Measurements from ENCODE around the gene SSBP4.

Gene SSBP4

GRCh38 chr19:18446145-18446810 lies 27.1 kb downstream of the SSBP4 start:
- no peak for DNase-seq

DNA sequence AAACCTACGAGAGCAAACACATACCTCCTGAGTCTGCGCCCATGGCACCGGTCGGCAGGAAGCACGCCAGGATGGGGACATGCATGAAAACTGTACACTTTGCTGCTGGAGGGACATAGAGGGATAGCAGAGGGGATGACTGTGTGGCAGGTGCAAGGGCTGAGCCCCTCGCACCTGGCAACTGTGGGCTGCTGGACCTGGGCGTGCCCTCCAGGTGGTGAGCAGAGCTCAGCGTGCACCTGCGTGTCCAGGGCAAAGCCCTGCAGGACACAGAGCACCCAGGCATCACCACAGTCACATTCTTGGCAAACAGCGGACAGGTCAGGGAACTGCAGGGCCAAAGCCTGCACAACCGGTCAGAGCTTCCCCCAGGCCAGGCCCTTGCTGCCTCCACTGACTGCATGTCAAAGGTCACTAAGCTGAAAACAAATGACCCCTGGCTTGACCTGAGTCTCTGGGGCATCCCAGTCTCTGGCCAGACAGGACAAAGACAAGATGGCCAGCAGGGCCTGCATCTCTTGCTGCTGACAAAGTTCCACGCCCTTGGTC lies 27.7 kb downstream of the SSBP4 start:
- DNase-seq: no peak

DNA sequence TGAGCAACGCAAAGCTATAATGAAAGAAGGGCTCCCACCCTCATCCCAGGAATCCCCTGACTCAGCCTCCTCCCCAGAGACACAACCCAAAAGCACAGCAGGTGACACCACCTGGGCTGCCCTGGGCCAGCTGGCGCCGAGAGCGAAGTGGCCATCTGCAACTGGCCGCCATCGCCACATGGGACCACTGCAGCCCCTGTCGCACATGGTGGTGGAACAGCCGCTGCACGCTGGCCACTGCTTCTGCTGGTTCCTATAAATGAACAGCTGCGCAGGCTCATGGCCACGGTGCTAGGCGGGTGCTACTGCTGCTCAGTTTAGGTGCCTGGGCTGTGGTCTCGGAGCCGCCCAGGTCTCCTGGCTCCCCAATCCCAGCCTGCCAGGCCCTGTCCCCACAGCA lies 30.4 kb downstream of the SSBP4 start:
- no peak for DNase-seq

DNA sequence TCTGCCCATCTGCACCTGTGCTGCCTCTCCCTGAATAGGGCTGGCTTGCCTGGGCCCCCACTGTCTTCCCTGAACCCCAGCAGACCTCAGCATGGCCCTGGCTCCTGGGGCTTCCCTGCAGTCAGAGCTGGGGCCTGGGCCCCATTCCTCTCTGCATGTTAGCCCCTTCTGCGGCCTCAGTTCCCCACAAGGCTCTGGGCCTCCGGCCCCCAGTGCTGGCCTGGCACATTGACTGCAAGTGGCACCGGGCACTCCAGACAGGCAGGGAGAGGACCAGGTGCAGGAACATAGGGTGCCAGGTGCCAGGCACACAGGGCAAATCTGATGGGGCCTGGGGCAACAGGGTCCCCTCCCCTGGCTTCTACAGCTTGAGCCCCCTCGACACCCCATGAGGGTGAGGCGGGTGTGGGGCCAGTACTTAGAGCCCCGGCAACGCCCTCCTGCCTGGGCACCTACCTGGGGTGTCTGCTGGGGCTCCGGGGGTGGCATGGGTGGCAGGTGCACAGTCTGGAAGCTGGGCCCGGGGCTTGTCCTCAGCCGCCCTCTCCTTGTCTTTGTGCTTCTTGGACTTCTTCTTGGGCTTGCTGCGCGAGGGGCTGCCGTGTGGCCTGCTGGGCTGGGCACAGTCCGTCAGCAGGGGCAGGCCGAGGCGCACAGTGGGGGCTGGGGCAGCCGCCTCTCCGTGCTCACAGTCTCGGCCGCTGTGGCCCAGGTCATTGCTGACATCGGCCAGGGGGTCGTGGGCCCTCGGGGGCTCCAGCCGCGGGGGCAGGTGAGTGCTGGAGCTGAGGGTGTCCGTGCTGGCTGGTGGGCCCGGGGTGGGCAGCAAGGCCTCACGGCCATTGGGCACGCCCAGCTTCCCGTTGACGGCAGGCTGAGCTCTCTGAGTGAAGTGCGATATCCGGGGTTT lies 31.1 kb downstream of the SSBP4 start:
- no peak for DNase-seq

DNA sequence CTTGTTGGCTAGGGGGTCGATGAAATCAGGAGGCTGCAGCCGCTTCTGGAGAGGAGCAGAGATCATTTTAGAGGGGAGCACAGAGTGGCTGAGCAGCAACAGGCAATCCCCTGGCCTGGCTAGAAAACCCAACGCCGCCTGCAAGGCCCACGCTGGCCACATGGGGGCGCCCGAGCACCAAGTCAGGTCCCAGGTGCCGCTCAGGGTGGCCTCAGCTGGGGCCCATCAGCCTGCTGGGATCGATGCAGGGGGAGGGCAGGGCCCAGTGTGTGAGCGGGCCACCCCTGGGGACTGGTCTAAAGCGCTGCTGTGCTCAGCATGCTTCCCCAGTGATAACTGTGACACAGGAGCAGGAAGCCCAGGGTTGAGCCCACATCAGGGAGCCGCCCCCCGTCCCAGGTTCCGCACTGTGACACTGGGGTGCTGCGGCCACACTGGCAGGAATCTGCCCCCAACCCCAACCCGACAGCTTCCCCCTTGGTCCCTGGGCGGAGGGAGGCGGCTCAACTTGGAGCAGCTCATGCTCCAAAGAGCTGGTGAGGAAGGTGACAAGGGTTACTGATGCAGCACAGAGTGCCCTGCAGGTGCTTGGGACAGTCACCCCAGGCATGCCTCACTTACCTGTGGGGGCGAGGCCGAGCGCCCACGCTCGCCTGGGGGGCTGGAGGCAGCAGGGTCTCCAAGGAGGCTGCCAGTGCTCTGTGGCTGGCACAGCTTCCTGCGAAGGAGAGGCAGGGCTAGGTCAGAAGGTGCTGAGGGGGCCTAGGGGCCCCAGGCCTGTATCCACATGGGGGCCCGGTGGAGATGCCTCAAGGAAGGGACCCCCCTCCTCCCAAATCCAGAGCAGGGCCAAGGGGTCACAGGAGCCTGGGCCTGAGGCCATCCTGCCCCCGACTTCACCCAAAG lies 32.0 kb downstream of the SSBP4 start:
- peak; percentile 44 for DNase-seq

- no peak for DNase-seq
These were observed 33.2 kb downstream of the SSBP4 start for GRCh38 chr19:18452386-18452785.

DNA sequence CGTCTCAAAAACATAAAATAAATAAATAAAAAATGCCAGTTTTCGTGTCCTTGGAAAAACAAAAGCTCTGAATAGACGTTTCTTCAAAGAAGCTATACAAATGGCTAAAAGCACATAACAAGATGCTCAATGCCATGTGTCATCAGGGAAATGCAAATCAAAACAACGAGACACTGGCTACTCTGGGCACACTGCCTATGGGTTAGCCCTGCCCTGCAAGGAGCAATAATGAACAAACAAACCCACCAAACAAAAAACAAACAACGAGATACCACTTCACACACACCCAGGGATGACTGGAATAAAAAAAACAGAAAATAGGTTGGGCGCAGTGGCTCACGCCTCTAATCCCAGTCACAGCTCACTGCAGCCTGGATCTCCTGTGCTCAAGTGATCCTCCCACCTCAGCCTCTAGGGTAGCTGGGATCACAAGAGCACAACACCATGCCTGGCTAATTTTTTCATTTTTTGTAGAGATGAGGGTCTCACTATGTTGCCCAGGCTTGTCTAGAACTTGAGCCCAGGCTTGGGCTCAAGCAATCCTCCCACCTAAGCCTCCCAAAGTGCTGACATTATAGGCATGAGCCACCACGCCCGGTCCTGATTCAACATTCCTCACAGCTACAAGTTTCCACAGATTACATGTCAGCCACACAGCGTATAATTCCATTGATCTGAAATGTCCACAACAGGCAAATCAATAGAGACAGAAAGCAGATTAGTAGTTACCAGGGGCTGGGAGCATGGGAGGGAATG lies 34.2 kb downstream of the SSBP4 start:
- DNase-seq: no peak

DNA sequence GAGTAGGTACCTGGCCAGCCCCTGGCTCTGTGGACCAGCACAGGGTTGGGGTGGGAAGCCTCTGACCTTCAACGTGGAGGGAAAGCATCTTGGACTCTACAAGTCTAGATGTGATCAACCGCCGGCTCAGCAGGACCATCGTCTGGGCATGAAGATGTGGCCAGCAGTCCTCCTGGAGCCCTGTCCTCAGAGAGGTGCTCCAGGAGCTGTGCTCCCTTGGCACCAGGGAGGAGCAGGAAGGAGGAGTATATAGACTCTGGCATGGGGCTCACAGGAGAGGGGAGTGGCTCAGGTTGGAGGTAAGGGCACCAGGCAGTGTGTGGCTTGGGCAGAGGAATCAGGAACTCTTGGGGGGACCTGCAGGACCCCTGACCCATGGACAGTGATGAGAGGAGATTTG lies 37.1 kb downstream of the SSBP4 start:
- no peak for DNase-seq

- DNase-seq: no peak
These were observed 37.8 kb downstream of the SSBP4 start for GRCh38 chr19:18456974-18457373.

DNA sequence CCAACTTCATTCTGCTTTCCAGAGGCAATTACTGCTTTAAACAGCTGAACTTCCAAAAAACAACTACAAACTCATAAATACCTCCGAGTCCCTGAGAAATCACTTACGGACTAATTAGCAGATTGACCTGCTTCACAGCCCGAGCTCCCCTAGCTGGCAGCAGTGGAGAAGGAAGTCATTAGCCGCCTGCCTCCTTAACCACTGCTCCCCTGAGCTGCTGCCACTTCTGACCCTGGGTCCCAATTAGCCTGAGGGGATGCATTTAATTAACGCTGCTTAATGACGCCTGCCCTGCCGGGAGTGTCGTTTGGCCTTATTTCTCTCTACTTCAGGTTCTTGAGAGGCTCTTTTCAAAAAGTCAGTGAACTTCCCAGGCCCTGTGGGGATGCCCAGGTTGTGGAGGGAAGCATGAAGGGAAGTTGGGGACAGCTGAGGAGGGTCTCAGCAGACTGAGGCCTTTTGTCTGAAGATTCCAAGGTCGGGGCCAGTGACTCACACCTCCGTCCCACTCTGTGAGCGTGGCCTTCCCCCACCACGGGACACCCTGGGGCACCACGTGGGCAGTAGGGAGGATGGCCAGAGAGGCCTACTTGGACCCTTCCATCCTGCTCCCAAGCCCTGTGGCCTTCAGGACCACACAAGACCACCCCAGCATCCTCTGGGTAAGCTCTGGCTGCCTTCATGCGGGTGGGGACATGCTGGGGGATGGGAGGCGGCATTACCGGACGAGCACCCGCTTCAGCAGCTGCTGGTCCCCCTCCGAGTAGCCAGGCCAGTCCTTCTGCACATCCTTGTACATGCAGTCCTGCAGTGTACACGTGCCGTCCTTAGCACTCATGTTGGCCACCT lies 38.5 kb downstream of the SSBP4 start:
- DNase-seq: no peak

DNA sequence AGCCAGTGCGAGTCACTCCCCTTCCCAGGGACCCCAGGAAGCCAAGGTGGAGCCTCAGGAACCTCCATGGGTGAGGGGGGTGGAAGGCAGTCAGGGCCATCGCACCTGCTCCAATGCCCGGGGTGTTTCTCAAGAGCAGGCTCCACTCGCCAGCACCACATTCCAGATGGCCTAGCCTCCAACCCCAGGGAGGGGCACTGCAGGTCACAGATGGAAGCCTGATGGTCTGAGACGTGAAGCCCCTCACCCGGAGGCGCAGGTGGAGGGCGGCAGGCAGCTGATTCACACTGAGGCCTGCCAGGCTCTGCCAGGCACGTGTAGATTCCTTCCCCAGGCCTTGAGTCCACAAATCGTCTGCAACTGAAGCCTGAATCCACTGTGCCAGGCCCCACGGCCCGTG lies 41.7 kb downstream of the SSBP4 start:
- DNase-seq: no peak

- DNase-seq: no peak
These were observed 42.3 kb downstream of the SSBP4 start for GRCh38 chr19:18461471-18461870.

DNA sequence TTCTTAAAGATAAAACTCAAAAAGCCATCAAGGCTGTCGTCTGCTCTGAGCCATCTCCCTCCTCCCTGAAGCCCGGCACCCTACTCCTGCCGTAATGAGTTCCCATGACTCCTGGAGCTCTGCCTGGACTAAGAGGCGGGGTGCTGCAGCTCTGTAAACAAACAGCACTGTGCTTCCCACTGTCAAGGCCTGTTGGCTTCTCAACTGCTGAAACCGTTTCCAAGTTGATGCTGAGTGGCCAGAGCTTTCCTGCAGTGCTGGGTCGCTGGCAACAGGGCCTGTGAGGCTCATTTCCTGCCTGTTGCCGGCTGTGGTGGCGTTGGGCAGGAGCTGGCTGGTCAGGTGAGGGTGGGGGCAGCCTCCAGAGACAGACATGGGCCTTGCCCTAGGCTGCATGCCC lies 45.4 kb downstream of the SSBP4 start:
- no peak for DNase-seq

DNA sequence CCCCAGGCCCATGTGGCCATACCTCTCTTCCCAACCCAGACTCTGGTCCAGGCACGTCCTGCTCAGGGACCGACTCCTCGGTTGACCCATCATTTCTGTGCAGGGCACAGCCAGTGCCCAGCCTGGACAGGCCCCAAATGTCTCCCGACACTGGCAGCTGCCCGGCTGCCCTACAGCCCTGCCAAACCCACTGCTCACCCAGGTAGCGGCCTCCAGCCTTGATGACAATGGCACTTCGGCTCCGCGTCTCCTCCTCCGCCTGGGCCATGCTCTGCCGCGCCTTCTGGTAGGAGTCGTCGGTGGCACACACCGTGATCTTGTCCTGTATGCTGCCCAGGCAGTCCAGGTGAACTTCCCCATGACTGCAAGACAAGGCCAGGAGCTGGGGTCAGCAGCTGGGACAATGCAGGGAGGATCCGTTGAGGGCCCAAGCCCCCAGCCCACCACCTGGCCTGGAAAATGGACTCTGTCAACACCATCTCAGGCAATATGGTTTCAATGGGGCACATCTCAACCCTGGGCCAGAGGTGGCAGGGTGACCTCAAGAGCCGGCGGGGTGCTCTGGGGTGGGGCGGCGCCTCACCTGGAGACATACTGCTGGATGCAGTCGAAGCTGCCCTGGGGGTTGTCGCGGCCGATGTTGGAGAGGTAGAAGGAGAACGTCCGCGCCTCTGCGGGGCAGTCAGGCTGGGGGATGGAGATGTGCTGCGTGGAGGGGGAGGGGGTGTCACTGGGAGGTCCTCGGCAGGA lies 46.2 kb downstream of the SSBP4 start:
- no peak for DNase-seq

DNA sequence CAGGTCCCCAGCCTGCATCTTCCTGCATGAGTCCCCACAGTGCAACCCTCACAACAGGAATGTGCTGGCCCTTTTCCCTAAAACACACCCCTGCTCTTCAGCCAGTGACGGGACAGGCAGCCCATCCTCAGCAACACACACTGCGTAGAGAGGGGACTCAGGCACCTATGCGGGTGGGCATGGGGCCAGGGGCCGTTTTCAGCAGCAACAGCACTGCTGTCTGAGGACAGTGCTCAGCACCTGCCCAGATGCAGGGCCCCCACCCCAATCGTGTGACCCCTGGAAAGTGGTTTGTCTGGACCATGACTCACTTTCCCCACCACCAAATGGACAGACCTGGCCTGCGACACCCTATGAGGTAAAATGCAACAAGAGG lies 46.8 kb downstream of the SSBP4 start:
- no peak for DNase-seq

- DNase-seq: no peak
These were observed 47.2 kb downstream of the SSBP4 start for GRCh38 chr19:18466354-18466753.

DNA sequence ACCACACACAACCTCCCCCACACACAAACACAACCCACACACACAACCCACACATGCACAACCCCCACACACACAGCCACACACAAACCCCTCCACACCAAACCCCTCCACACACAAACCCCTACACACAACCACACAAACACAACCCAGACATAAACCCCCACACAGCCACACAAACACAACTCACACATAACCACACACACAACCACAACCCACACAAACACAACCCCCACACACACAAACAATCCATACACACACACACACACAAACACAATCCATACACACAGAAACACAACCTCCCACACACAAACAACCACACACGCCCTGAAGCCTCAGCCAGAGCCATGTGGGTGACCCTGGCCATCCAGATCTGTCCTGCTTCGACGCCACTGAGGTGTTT lies 48.8 kb downstream of the SSBP4 start:
- no peak for DNase-seq

- no peak for DNase-seq
These were observed 49.3 kb downstream of the SSBP4 start for GRCh38 chr19:18468517-18468916.

DNA sequence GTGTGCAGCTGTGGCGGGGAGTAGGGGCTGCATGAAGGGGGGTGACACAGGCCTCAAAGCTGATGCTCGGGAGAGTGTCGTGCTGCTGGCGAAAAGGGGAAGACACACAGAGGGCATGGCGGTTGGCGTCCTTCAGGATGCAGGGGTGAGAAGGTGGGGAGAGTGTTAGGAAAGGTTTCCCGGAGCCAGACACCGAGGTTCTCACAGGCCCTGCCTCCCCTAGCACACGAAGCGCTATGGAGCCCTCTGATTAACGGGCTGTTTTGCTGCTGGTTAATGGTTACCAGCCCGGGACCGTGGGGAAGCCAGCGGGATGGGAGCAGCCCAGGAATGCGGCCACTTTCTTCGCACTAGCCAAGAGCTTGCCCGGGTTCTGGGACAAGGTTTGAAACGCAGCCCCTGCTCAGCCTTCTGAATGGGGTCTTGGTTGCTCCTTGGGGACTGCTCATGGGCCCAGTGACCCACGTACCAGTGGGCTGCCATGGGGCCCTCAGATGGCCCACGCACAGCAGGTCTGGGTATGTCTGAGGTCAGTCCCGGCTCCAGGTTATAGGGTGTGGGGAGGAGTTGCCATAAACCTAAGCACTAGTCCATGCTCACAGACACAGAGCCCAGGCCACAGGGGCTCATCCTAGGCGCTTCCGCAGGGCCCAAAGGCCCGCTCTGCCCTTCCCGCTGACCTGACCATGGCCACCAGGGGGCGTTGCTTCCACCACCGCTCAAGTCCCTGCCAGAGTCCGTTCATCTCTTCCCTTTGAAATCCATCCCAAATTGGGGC lies 50.1 kb downstream of the SSBP4 start:
- no peak for DNase-seq

- no peak for DNase-seq
These were observed 51.6 kb downstream of the SSBP4 start for GRCh38 chr19:18470787-18471186.
